Fibroblast of mammary gland (primary cell): ENCODE data around the gene TCF7L1.

Experiments
- DNase-seq: peaks from one replicate; pipeline ENCODE4 v3.0.0-alpha.2; 2010; ENCODE audit warnings: low read depth
- H3K4me3 ChIP-seq: 2 replicates; pipeline ENCODE4 v1.5.1; 2011; ENCODE audit warnings: low read depth, mild to moderate bottlenecking, low read length, moderate library complexity; ENCODE audit not compliant: control insufficient read depth
- TF ChIP-seq, protein P1 (sequence below): conservative IDR thresholded peaks from 2 replicates; pipeline ENCODE4 v1.5.1; 2011; ENCODE audit warnings: low read depth, low read length, inconsistent platforms; ENCODE audit not compliant: control insufficient read depth, insufficient read depth

TCF7L1 gene

DNA sequence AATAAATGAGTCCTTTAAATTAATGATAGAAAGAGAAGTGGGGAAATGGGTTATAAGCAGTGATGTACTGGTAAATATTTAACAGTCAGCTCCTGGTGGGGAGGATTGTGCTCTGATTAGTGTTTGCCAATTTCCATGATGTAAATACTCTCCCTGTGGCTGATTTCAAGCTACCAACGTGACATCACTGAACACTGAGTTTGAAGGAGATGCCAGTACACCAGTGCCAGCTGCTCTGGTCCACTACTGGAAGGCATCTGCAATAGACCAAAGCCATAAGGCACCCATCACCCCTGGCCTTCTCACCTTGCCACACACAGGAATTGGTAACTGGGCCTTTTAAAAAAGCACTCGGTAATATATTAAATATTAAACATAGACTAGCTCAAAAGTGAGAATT lies 116.9 kb downstream of the TCF7L1 start:
- no peak for DNase-seq
- H3K4me3 ChIP-seq = no peak overlapping the region
- TF ChIP-seq, protein P1, sequence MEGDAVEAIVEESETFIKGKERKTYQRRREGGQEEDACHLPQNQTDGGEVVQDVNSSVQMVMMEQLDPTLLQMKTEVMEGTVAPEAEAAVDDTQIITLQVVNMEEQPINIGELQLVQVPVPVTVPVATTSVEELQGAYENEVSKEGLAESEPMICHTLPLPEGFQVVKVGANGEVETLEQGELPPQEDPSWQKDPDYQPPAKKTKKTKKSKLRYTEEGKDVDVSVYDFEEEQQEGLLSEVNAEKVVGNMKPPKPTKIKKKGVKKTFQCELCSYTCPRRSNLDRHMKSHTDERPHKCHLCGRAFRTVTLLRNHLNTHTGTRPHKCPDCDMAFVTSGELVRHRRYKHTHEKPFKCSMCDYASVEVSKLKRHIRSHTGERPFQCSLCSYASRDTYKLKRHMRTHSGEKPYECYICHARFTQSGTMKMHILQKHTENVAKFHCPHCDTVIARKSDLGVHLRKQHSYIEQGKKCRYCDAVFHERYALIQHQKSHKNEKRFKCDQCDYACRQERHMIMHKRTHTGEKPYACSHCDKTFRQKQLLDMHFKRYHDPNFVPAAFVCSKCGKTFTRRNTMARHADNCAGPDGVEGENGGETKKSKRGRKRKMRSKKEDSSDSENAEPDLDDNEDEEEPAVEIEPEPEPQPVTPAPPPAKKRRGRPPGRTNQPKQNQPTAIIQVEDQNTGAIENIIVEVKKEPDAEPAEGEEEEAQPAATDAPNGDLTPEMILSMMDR = no peak

- TF ChIP-seq, protein P1 = no peak
- no peak for DNase-seq
- H3K4me3 ChIP-seq = no peak overlapping the region
These were observed 118.0 kb downstream of the TCF7L1 start for GRCh38 chr2:85251070-85251616.

- no peak for DNase-seq
- TF ChIP-seq, protein P1 = no peak
- H3K4me3 ChIP-seq = no peak overlapping the region
These were observed 120.7 kb downstream of the TCF7L1 start for GRCh38 chr2:85253890-85254289.

GRCh38 chr2:85254540-85255300 lies 121.5 kb downstream of the TCF7L1 start:
- no peak overlapping the region for H3K4me3 ChIP-seq

GRCh38 chr2:85255456-85255812 lies 122.2 kb downstream of the TCF7L1 start:
- DNase-seq = no peak
- TF ChIP-seq, protein P1 = no peak
- H3K4me3 ChIP-seq = no peak overlapping the region

More at GRCh38 chr2:85254540-85255300, 121.5 kb downstream of the TCF7L1 start:
- DNase-seq = no peak
- TF ChIP-seq, protein P1 = no peak

- H3K4me3 ChIP-seq = no peak overlapping the region
- DNase-seq = no peak
- TF ChIP-seq, protein P1 = no peak
These were observed 122.8 kb downstream of the TCF7L1 start for GRCh38 chr2:85255813-85256594.
